Peyer's patch (tissue), 4 donors: ENCODE measurements around the gene SLC27A5. TPM values are rescaled to one million over a fixed set of nuclear protein-coding genes. Genes with fewer than 3 reads are reported as not detected.
A peak's percentile ranks its signal among the peaks of the same experiment; 100 is the strongest.

Experiments
- DNase-seq, 3 donors: peaks; one replicate each; pipeline ENCODE4 v3.0.0-alpha.2; 2017 to 2019
- H3K27ac ChIP-seq, 4 donors: fragments of 200-600 bp; sonication (generic); one replicate each; pipeline ENCODE4 v1.5.1; 2016 to 2019
- H3K27me3 ChIP-seq, 2 donors: fragments of 200-600 bp; sonication (generic); one replicate each; pipeline ENCODE4 v1.5.1; 2019
- H3K36me3 ChIP-seq, 3 donors: fragments of 200-600 bp; sonication (generic); one replicate each; pipeline ENCODE4 v1.5.1; 2016 to 2019
- H3K4me1 ChIP-seq, 4 donors: fragments of 200-600 bp; sonication (generic); one replicate each; pipeline ENCODE4 v1.5.1; 2016 to 2019
- H3K4me3 ChIP-seq, 4 donors: fragments of 200-600 bp; sonication (generic); 1 replicate in 3 of 4; 2 replicates in 1 of 4; pipeline ENCODE4 v1.5.1; 2016 to 2019; ENCODE audit warnings: mild to moderate bottlenecking in 1 of 4
- H3K9me3 ChIP-seq, 4 donors: fragments of 200-600 bp; sonication (generic); one replicate each; pipeline ENCODE4 v1.5.1; 2016 to 2019; ENCODE audit warnings: mild to moderate bottlenecking in 1 of 4
- CTCF ChIP-seq, 6 experiments: fragments of 450-650 bp in 4 of 6; fragments of 200-600 bp in 2 of 6; sonication (generic) in 1 of 6; IDR thresholded peaks; one replicate each; pipeline ENCODE4 v1.5.1; 2017 to 2019; ENCODE audit warnings: antibody characterized with exemption in 6 of 6, mild to moderate bottlenecking in 3 of 6, moderate library complexity in 1 of 6
- POLR2A ChIP-seq, 2 donors: fragments of 450-650 bp; IDR thresholded peaks; one replicate each; pipeline ENCODE4 v1.5.1; 2017; ENCODE audit warnings: antibody characterized with exemption in 2 of 2, mild to moderate bottlenecking in 2 of 2, moderate library complexity in 2 of 2
- total RNA-seq, 4 donors: library from RNA; depleted of rRNA; stranded (reverse); fragments of >200 nt; gene quantifications; one replicate each; pipeline ENCODE4 v1.1.0, GENCODE V29; 2016

The SLC27A5 gene
- total RNA-seq, 4 donors from 2014 or later, result 0.88 to 6.3 (median 2.3) TPM

DNA sequence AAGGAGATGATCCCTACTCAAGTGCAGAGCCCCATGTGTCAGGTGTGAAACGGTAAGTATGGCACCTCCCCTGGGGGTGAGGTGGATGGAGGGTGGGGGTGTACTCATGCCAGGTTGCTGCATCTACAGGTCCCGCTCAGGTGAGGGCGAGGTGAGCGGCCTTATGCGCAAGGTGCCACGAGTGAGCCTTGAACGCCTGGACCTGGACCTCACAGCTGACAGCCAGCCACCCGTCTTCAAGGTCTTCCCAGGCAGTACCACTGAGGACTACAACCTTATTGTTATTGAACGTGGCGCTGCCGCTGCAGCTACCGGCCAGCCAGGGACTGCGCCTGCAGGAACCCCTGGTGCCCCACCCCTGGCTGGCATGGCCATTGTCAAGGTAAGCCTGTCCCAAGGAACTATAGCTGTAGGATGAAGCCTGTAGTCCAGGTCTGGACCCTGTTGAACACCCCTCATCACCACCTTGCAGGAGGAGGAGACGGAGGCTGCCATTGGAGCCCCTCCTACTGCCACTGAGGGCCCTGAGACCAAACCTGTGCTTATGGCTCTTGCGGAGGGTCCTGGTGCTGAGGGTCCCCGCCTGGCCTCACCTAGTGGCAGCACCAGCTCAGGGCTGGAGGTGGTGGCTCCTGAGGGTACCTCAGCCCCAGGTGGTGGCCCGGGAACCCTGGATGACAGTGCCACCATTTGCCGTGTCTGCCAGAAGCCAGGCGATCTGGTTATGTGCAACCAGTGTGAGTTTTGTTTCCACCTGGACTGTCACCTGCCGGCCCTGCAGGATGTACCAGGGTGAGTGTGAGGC is 37.3 kb upstream of the SLC27A5 start:
- TF ChIP-seq CTCF (IDR thresholded peaks at IDR 0.05) (no peak), POLR2A (IDR thresholded peaks at IDR 0.05) (no peak)
- Histone ChIP-seq H3K27ac (no peak overlapping the region), H3K27me3 (no peaks in the 10 kb centered on the region), H3K36me3 (peaks cover 0 to 62% (median 0%) of the 10 kb centered on the region in 3 donors), H3K9me3 (no peaks in the 10 kb centered on the region), H3K4me1 (peaks cover 0 to 28% (median 25%) of the 10 kb centered on the region in 4 donors), H3K4me3 (no peak overlapping the region)
- DNase-seq, result no peak

DNA sequence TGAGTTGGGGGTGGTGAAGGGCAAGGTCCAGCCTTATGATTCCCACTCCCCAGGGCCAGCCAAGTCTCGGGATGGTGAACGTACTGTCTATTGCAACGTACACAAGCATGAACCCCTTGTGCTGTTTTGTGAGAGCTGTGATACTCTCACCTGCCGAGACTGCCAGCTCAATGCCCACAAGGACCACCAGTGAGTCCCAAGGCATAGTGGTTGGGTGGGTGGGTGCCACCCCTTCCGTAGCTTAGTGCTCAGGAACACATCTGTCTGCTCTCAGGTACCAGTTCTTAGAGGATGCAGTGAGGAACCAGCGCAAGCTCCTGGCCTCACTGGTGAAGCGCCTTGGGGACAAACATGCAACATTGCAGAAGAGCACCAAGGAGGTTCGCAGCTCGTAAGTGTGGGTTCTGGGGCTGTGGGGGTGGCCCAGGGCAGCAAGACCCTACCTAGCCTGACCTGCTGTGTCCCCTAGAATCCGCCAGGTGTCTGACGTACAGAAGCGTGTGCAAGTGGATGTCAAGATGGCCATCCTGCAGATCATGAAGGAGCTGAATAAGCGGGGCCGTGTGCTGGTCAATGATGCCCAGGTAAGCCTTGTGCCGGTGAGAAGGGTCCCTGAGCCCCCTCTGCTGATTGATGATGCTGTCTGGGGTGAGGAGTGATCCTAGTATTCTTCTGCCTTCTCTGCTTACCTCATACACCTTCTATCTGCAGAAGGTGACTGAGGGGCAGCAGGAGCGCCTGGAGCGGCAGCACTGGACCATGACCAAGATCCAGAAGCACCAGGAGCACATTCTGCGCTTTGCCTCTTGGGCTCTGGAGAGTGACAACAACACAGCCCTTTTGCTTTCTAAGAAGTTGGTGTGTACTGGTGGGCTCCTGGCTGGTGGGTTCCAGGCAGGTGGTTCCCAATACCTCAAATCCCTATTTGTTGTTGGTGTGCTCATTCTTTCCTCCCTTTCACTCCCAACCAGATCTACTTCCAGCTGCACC is 35.8 kb upstream of the SLC27A5 start:
- no peak overlapping the region for H3K27ac ChIP-seq
- peaks cover 0 to 57% (median 0%) of the 10 kb centered on the region in 3 donors for H3K36me3 ChIP-seq
- no peaks in the 10 kb centered on the region for H3K9me3 ChIP-seq
- DNase-seq, result no peak
- no peak overlapping the region for H3K4me3 ChIP-seq
- TF ChIP-seq POLR2A (IDR thresholded peaks at IDR 0.05), result no peak
- TF ChIP-seq CTCF (IDR thresholded peaks at IDR 0.05), result no peak
- H3K4me1 ChIP-seq, result peaks cover 0 to 21% (median 18%) of the 10 kb centered on the region in 4 donors
- H3K27me3 ChIP-seq, result no peaks in the 10 kb centered on the region

DNA sequence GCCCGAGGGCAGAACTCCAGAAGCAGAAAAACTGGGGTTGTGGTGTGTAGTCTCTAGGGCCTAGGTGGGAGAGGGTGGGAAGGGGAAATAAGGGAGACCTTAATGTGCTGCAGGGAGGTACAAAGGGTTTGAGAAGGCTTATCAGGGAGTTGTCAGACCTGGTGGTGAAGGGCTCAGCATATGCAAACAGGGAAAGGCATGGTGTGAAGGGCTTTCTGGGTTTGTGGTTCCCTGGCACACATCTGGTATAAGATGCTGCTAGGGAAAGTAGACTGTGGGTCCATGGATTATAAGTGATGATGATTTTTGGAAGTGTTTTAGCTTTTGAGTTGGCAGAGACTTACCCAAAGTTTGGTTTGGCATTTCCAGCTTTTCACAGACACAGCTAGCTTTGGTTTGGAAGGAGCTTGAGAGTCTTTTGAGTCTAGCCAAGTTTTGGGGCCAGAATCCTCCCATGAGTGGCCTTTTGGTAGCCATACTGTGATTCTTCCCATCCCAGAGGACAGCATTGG is 34.3 kb upstream of the SLC27A5 start:
- no peaks in the 10 kb centered on the region for H3K27me3 ChIP-seq
- no peak for DNase-seq
- peak overlapping the region in 3 of 4 donors; percentile 89 to 99 (median 96) for H3K4me3 ChIP-seq
- H3K36me3 ChIP-seq, result peaks cover 0 to 42% (median 0%) of the 10 kb centered on the region in 3 donors
- H3K9me3 ChIP-seq, result no peaks in the 10 kb centered on the region
- H3K27ac ChIP-seq, result peak overlapping the region in 1 of 4 donors; percentile 91
- peaks cover 0 to 21% (median 18%) of the 10 kb centered on the region in 4 donors for H3K4me1 ChIP-seq
- TF ChIP-seq CTCF (IDR thresholded peaks at IDR 0.05) (no peak), POLR2A (IDR thresholded peaks at IDR 0.05) (no peak)

GRCh38 chr19:58545286-58546018 is 33.7 kb upstream of the SLC27A5 start:
- Histone ChIP-seq H3K36me3 (peaks cover 0 to 35% (median 0%) of the 10 kb centered on the region in 3 donors), H3K4me1 (peaks cover 0 to 21% (median 18%) of the 10 kb centered on the region in 4 donors), H3K27me3 (no peaks in the 10 kb centered on the region), H3K27ac (peak overlapping the region; percentile 91 to 98 (median 94)), H3K4me3 (peak overlapping the region; percentile 89 to 99 (median 93)), H3K9me3 (no peaks in the 10 kb centered on the region)
- DNase-seq, result no peak
- TF ChIP-seq POLR2A (IDR thresholded peaks at IDR 0.05) (no peak), CTCF (IDR thresholded peaks at IDR 0.05) (no peak)
